Neural cell (in vitro differentiated cells): ENCODE data around the gene SETBP1.

Experiments
- EZH2 ChIP-seq: fragments of 200-600, 300-800 bp; shearing (Covaris generic), sonication (generic); IDR thresholded peaks from 2 replicates; pipeline ENCODE4 v1.6.1; 2014; ENCODE audit warnings: antibody characterized with exemption, low read length, borderline replicate concordance, mild to moderate bottlenecking; ENCODE audit not compliant: insufficient read depth, poor library complexity, severe bottlenecking
- POLR2AphosphoS5 ChIP-seq: IDR thresholded peaks from 2 replicates; pipeline ENCODE4 v1.6.1; 2012
- TF ChIP-seq, protein P1 (sequence below): fragments of 450-650 bp; IDR thresholded peaks from 2 replicates; pipeline ENCODE4 v1.5.1; 2014; ENCODE audit warnings: antibody characterized with exemption, mild to moderate bottlenecking, moderate library complexity; ENCODE audit not compliant: poor library complexity, severe bottlenecking

DNA sequence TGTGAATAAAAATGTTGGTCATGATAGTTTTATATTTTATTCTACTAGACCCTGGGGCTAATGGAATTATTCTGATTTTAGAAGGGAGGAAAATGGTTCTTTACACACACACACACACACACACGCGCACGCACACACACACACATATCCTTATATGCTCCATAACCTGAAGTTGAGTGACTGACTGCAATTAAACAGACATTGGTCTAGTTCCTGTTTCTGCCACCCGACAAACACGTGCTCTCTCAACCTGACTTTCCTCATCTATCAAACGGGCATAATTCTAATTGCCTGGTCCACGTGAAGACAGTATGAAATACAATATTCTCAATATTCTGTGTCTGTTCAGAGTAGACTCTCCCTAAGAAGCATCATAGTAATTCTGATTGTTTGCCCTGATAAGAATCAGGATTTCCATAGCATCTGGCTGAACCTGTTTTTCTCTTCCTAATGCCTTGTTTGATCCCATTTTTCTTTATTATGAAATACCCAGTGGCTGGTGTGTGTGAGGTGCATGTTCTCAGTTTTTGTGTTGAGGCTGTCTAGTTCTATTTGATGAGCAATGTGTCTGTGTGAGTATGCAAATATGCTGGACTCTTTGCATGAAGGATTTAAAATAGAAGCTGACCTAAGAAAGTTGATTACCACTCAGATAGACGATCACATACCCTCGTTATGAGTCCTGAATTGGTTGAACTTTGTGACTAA is 51.0 kb downstream of the SETBP1 start:
- TF ChIP-seq EZH2 (no peak), POLR2AphosphoS5 (no peak)
- TF ChIP-seq, protein P1, sequence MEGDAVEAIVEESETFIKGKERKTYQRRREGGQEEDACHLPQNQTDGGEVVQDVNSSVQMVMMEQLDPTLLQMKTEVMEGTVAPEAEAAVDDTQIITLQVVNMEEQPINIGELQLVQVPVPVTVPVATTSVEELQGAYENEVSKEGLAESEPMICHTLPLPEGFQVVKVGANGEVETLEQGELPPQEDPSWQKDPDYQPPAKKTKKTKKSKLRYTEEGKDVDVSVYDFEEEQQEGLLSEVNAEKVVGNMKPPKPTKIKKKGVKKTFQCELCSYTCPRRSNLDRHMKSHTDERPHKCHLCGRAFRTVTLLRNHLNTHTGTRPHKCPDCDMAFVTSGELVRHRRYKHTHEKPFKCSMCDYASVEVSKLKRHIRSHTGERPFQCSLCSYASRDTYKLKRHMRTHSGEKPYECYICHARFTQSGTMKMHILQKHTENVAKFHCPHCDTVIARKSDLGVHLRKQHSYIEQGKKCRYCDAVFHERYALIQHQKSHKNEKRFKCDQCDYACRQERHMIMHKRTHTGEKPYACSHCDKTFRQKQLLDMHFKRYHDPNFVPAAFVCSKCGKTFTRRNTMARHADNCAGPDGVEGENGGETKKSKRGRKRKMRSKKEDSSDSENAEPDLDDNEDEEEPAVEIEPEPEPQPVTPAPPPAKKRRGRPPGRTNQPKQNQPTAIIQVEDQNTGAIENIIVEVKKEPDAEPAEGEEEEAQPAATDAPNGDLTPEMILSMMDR: no peak
